IPS-15b (cell line): ENCODE measurements around the gene YLPM1.

Experiments
- H3K27me3 ChIP-seq: one replicate; pipeline ENCODE4 v1.6.1; 2013; ENCODE audit warnings: low read length; ENCODE audit not compliant: control insufficient read depth, insufficient read depth
- H3K36me3 ChIP-seq: one replicate; pipeline ENCODE4 v1.6.1; 2013; ENCODE audit warnings: low read length; ENCODE audit not compliant: control insufficient read depth, insufficient read depth
- H3K4me1 ChIP-seq: one replicate; pipeline ENCODE4 v1.6.1; 2013; ENCODE audit warnings: mild to moderate bottlenecking, low read length; ENCODE audit not compliant: control insufficient read depth, insufficient read depth
- H3K4me3 ChIP-seq: one replicate; pipeline ENCODE4 v1.5.1; 2013; ENCODE audit warnings: low read depth, low read length
- H3K9ac ChIP-seq: one replicate; pipeline ENCODE4 v1.6.1; 2013; ENCODE audit warnings: low read depth, mild to moderate bottlenecking, low read length
- H3K9me3 ChIP-seq: one replicate; pipeline ENCODE4 v1.6.1; 2013; ENCODE audit warnings: mild to moderate bottlenecking, low read length; ENCODE audit not compliant: control insufficient read depth, insufficient read depth

YLPM1 gene

DNA sequence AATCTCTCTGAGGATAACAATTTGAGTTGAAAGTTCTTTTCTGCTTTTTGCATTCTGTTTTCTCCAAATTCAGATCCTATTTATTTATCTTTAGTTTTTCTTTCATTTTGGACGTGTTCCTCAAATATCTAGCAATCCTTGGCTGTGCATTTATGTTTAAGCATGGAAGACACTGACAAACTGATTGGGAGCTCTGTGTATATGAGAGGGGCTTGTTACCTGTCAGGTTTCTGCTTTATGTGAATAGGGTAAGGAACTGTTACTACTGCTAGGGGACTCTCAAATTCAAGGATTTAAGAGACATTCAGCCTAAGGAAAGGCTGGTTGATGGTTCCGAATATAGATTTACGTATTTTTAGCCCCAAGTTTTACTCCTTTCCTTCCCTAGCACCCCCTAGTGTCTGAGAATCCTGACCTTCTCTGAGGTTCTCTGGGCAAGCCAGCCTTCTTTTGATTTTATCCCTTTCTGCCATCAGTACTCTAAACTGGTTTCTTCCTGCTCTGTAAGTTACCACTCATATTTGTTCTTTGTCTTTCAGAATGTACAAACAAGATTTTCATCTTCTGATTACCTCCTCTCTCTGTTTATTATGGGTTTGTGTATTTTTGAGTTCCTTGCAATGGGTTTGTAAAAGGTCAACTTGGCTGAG, 30.5 kb downstream of the YLPM1 start:
- H3K9ac ChIP-seq: no peak overlapping the region

DNA sequence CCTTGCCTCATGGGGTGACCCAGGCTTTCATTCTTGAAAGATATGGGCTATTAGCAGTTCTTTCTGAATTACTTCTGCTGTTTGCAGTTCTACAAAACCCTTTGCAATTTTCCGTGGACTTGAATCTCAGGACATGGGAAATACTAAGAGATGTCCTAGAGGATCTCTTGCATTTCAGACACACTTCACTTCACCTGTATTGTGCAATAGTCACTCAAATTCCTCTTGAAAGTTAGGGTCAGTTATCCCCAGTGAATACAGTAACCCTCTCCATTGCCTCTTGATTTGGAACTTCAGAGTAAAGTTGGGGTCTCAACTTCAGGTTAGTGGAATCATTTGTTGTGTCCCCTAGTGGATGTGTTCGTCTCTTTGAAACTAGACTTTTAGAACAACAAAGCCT, 31.8 kb downstream of the YLPM1 start:
- no peaks in the 10 kb centered on the region for H3K9me3 ChIP-seq
- no peak overlapping the region for H3K4me3 ChIP-seq
- no peak overlapping the region for H3K9ac ChIP-seq
- peaks cover 20% of the 10 kb centered on the region for H3K4me1 ChIP-seq
- peaks cover 4% of the 10 kb centered on the region for H3K36me3 ChIP-seq
- no peaks in the 10 kb centered on the region for H3K27me3 ChIP-seq

More for the DNA sequence above, 30.5 kb downstream of the YLPM1 start:
- no peaks in the 10 kb centered on the region for H3K27me3 ChIP-seq
- no peak overlapping the region for H3K4me3 ChIP-seq
- peaks cover 4% of the 10 kb centered on the region for H3K36me3 ChIP-seq
- no peaks in the 10 kb centered on the region for H3K9me3 ChIP-seq
- peaks cover 20% of the 10 kb centered on the region for H3K4me1 ChIP-seq

DNA sequence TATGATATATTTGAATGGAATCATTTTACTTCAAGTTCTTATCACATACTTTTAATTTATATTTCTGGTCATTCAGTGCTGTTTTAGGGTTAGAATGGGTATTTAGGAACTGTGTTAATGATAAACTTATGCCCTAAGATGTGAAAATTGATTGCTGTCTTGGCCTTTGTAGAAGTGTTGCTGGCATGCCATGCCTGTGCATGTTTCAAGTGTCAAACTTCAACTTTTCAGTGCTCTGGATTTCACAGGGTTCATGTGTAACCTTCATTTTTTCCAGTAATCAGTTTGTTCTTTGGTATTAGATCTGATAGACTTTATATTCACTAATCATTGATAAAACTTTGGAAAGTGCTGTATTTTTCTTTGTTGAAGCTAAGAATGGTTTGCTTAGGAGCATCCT, 36.6 kb downstream of the YLPM1 start:
- Histone ChIP-seq H3K4me1 (no peaks in the 10 kb centered on the region), H3K9me3 (no peaks in the 10 kb centered on the region), H3K36me3 (peaks cover 4% of the 10 kb centered on the region), H3K4me3 (no peak overlapping the region), H3K9ac (no peak overlapping the region), H3K27me3 (no peaks in the 10 kb centered on the region)

DNA sequence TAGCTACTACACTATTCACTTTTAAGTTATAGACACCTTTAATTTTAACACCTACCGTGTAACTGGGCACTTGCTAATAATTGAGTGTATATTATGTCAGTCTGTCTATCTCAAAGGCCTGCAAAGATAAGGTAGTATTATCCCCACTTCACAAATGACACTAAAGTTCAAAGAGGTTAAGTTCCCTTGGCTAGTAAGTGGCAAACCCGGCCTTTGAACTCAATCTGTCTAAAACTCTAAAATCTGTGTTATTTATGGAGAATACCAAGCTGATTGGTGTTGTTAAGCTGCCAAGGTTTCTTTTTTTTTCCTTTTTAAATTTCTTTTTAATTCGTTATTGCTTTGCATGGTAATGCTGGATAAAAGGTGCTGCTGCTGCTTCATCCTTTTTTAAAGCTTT, 37.7 kb downstream of the YLPM1 start:
- H3K4me3 ChIP-seq: no peak overlapping the region
- H3K9ac ChIP-seq: no peak overlapping the region
- peaks cover 4% of the 10 kb centered on the region for H3K36me3 ChIP-seq
- H3K27me3 ChIP-seq: no peaks in the 10 kb centered on the region
- no peaks in the 10 kb centered on the region for H3K9me3 ChIP-seq
- no peaks in the 10 kb centered on the region for H3K4me1 ChIP-seq

DNA sequence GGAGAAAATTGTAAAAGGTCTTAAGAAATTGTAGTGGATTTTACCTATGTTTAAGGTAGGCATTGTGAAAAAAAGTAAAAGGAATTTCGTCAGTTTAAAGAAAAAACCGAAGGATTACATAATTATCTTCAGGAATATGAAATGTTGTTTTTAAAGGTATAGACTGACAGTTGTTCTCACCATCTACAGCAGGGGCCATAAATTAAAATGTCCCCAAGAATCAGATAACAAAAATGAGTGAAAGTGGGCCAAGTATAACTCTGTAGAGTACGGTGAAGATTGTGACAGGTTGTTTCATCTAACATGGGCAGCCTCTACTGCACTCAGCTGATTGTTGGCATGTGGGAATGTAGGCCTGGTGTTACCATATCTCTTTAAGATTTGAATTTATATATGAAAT, 38.3 kb downstream of the YLPM1 start:
- H3K27me3 ChIP-seq: no peaks in the 10 kb centered on the region
- no peaks in the 10 kb centered on the region for H3K36me3 ChIP-seq

DNA sequence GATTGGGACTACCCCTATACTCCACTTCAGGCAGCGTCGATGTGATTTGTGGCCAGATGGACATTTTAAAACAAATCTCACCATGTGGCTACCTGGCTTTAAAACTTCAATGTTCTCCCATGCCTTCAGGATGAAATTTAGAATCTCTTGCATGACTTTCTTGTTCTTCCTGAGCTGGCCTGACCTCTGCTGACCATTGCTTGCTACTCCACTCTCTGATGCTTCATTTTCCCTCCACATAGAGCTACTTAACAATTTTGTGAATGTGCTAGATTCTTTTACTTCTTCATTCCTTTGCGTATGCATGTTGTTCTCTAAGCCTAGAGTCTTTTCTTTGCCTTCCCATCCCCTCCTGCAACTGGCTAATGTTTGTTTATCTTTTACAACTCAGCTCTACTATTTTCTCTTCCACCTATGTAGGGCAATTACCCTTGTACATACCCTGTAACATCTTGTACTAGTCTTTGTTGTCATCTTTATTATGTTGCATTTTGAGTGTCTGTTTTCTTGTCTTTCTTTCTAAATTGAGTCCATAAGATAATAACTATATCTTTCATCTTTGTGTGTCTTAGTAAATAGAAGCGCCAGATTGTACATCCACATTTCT, 41.2 kb downstream of the YLPM1 start:
- Histone ChIP-seq H3K4me3 (no peak overlapping the region), H3K27me3 (no peaks in the 10 kb centered on the region), H3K9ac (no peak overlapping the region), H3K9me3 (no peaks in the 10 kb centered on the region), H3K36me3 (no peaks in the 10 kb centered on the region), H3K4me1 (no peaks in the 10 kb centered on the region)

More for the DNA sequence above, 38.3 kb downstream of the YLPM1 start:
- Histone ChIP-seq H3K9ac (no peak overlapping the region), H3K4me1 (no peaks in the 10 kb centered on the region), H3K9me3 (no peaks in the 10 kb centered on the region), H3K4me3 (no peak overlapping the region)

DNA sequence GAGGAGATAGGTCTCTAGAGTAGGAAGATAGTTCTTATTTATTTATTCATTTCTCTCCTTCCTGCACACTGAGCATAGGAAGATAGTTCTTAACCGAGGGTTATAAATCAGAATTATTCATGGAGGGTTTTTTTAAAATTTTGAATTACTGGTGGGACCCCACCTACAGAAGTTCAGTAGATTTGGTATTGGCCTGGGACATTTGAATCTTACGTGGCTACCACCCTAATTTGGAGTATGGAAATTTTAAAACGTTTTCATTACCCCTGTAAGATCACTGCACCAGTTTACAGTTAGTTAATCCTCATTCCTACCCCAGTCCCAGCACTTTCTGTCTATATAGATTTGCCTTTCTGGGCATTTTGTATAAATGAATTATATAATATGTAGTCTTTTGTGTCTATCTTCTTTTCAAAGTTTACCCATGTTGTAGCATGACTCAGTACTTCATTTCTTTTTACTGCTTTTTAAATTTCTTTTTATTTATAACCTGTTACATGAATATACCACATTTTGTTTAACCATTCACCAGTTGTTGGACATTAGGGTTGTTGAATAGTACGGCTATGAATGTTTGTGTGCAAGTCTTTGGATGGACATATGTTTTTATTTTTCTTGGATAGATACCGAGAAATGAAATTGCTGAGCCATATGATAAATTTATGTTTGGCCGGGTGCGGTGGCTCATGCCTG, 44.9 kb downstream of the YLPM1 start:
- H3K9me3 ChIP-seq: no peaks in the 10 kb centered on the region
- no peak overlapping the region for H3K9ac ChIP-seq
- no peaks in the 10 kb centered on the region for H3K27me3 ChIP-seq
- no peaks in the 10 kb centered on the region for H3K4me1 ChIP-seq
- H3K4me3 ChIP-seq: no peak overlapping the region
- H3K36me3 ChIP-seq: peaks cover 18% of the 10 kb centered on the region

DNA sequence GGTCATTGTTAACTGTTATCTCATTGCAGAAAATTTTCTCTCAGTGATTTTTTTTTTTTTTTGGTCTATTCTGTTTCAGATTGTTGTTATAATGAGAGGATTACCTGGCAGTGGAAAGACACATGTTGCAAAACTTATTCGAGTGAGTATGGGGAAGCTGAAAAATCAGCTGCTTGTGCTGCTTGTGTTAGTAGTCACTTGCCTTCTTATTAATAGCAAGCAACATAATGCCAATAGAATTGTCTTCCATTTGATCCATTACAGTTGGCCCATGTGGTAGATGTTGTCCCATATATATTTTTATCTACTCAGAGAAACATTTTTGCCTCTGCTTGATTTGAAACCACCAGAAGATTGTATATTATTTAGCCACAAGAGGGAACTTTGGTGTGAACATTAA, 53.0 kb downstream of the YLPM1 start:
- peaks cover 14% of the 10 kb centered on the region for H3K36me3 ChIP-seq
- H3K27me3 ChIP-seq: no peaks in the 10 kb centered on the region
- H3K9me3 ChIP-seq: no peaks in the 10 kb centered on the region
- H3K4me1 ChIP-seq: no peaks in the 10 kb centered on the region
- no peak overlapping the region for H3K4me3 ChIP-seq
- H3K9ac ChIP-seq: no peak overlapping the region

DNA sequence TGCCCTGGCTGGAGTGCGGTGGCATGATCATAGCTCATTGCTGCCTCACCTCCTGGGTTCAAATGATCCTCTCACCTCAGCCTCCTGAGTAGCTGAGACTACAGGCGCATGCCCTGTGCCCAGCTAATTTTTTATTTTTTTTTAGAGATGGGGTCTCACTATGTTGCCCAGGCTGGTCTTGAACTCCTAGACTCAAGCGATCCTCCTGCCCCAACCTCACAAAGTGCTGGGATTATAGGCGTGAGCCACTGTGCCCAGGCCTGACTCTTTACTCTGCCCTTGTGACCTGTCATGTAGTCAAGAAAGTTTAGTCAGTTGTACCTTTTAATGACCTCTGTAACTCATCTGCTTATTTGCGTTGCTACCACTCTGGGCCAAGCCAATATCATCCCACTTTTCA, 57.2 kb downstream of the YLPM1 start:
- no peaks in the 10 kb centered on the region for H3K27me3 ChIP-seq
- peaks cover 8% of the 10 kb centered on the region for H3K36me3 ChIP-seq

DNA sequence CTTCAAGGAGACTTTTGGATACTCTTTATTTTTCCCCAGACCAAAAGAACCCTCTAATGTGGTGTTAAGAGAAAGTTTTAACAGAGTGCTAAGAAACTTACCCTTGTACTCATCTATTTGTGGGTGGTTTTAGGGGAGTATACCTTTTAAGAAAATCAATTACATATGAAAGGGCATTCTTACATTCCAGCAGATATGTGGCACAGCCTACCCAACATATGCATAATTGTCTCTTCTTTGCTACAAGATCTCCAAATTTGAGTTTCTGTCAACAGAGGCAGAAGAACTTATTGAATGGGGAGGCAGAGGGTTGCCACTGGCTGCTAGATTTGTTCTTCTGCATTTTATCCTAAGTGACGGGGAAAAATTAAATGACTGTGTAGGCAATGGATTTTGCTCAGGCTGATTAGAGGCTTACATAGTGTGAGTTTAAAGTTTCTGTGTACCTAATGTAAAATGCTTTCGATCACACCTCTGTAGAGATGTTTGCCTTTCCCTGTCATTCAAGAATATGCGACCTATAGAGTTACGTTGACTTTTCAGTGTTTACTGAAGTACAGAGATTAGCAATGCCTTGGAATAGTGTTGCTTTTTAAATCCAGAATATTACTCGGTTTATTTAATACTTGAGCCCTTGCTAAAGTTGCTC, 58.3 kb downstream of the YLPM1 start:
- Histone ChIP-seq H3K9ac (no peak overlapping the region), H3K9me3 (no peaks in the 10 kb centered on the region), H3K4me3 (no peak overlapping the region), H3K27me3 (no peaks in the 10 kb centered on the region), H3K4me1 (no peaks in the 10 kb centered on the region), H3K36me3 (peaks cover 8% of the 10 kb centered on the region)

More for the DNA sequence above, 57.2 kb downstream of the YLPM1 start:
- Histone ChIP-seq H3K9ac (no peak overlapping the region), H3K4me1 (no peaks in the 10 kb centered on the region), H3K4me3 (no peak overlapping the region), H3K9me3 (no peaks in the 10 kb centered on the region)

DNA sequence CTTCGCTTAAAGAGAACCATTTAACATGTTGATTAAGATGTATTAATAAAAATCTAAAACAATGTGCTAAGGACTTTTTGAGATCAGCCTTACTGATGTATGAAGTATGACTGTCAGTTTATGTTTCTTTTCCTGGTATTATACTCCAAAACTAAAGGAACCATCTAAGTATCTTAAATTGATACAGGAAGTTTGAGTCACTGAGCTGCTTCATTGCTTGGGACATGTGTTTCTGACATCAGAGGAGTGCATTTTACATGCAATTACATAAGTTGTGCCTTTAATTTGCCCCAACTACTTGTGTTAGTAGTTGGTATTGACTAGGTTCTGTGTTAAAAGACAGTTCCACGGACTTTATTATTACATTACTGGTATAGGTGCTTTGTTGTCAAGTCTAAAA, 61.9 kb downstream of the YLPM1 start:
- Histone ChIP-seq H3K4me3 (no peak overlapping the region), H3K27me3 (no peaks in the 10 kb centered on the region), H3K4me1 (no peaks in the 10 kb centered on the region), H3K36me3 (peaks cover 5% of the 10 kb centered on the region), H3K9ac (no peak overlapping the region), H3K9me3 (no peaks in the 10 kb centered on the region)
